GM12872 (cell line): ENCODE measurements around the gene LMBR1.

Source experiments
- CTCF ChIP-seq: IDR thresholded peaks from 3 replicates; pipeline ENCODE4 v1.5.1; 2011; ENCODE audit warnings: low read depth, mild to moderate bottlenecking, low read length, moderate library complexity; ENCODE audit not compliant: insufficient read depth

Gene LMBR1

GRCh38 chr7:156858523-156858922, 34.5 kb downstream of the LMBR1 start:
- no peak for TF ChIP-seq CTCF

DNA sequence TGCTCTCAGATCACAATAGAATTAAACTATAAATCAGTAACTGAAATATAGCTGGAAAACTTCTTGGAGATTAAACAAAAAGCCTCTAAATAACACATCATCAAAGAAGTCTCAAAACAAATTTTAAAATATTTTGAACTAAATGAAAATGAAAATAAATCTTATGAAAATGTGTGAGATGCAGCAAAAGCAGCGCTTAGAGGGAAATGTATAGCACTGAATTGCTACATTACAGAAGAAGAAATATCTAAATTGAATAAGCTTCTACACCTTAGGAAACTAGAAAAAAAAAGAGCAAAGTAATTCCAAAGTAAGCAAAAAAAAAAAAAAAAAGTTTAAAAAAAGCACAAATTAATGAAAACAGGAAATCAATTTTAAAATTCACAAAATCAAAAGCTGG, 35.2 kb downstream of the LMBR1 start:
- no peak for TF ChIP-seq CTCF

GRCh38 chr7:156854654-156855053, 38.3 kb downstream of the LMBR1 start:
- no peak for TF ChIP-seq CTCF

DNA sequence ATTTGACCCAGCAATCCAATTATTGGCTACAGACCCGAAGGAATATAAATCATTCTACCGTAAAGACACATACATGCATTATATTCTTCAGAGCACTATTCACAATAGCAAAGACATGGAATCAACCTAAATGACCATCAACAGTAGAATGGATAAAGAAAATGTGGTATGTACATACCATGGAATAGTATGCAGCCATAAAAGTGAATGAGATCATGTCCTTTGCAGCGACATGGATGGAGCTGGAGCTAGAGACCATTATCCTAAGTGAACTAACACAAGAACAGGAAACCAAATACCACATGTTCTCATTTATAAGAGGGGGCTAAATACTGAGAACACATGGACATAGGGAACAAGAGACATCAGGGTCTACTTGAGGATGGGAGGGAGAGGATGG, 44.0 kb downstream of the LMBR1 start:
- no peak for TF ChIP-seq CTCF

DNA sequence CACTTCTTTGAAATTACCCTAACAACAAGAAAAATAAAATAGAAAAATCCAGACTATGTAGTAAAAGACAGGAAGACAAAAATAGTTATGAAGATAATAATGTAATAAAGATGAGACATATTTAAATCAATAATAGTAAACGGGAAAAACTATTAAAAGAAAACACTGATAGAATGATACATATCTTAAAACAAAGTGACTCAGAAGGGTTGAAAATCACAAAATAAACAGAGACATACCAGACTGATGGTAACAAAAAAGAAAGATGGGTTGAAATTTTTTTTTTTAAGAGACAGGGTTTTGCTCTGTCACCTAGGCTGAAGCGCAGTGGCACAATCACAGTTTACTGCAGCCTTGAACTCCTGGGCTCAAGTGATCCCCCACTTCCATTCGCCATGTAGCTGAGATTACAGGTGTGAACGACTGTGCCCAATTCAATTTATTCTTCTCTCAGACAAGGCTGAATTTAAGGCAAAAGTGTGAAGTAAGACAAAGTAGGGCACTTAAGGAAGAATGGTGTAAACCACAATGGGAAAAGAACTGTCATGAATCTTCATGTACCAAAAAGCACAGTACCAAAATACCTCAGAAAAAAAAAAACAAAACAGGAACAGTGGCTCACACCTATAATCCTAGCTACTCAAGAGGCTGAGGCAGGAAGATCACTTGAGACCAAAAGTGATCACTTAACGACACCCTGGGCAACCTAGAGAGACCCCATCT, 47.4 kb downstream of the LMBR1 start:
- TF ChIP-seq CTCF, result no peak

- no peak for TF ChIP-seq CTCF
Observed at GRCh38 chr7:156843157-156843556, 49.8 kb downstream of the LMBR1 start.

DNA sequence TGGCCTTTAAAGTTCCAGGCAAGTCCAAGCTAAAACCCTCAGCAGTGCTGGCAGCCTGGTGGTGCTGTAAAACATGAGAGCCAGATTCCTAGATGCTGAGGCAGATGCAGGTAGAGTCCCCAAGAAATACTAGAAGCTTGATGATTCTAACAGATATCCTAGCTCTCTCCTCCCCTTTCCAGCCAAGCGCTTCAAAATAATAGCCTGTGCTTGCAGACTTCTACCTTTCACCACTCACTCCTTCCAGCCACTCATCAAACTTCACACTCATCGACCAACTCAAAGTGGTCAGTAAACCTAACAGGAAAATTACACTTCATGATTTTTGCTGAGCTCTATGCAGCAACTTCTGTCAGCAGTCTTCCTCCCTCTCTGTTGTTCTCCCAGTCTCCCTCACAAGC, 50.2 kb downstream of the LMBR1 start:
- TF ChIP-seq CTCF, result no peak
